HepG2 (cell line): ENCODE measurements around the gene DENND10. TPM values are rescaled to one million over a fixed set of nuclear protein-coding genes. Genes with fewer than 3 reads are reported as not detected.

Experiments
- ATF1 ChIP-seq: IDR thresholded peaks from 2 replicates; pipeline ENCODE4 v1.6.1; 2016; ENCODE audit warnings: mild to moderate bottlenecking, control low read depth
- GATAD1 ChIP-seq: IDR thresholded peaks from 2 replicates; pipeline ENCODE4 v1.6.1; 2016; ENCODE audit warnings: missing genetic modification reagents, missing compliant biosample characterization
- GTF2F1 ChIP-seq: fragments of 150-350 bp; IDR thresholded peaks from 2 replicates; pipeline ENCODE4 v1.6.1; 2014; ENCODE audit warnings: low read length
- HHEX ChIP-seq: IDR thresholded peaks from 2 replicates; pipeline ENCODE4 v1.6.1; 2016; ENCODE audit warnings: control low read depth
- HOXA3 ChIP-seq: sonication (generic); formaldehyde crosslinking; IDR thresholded peaks from 2 replicates; pipeline ENCODE4 v1.5.0; 2020; ENCODE audit warnings: missing genetic modification reagents
- ISL2 ChIP-seq: sonication (generic); formaldehyde crosslinking; IDR thresholded peaks from 2 replicates; pipeline ENCODE4 v1.5.0; 2020; ENCODE audit warnings: missing genetic modification reagents
- PCBP1 ChIP-seq: fragments of 200-400 bp; formaldehyde crosslinking; IDR thresholded peaks from 2 replicates; pipeline ENCODE4 v1.6.1; 2017; ENCODE audit warnings: mild to moderate bottlenecking, low read depth, low read length, borderline replicate concordance
- POLR2AphosphoS2 ChIP-seq: IDR thresholded peaks from 2 replicates; pipeline ENCODE4 v1.6.1; 2011; ENCODE audit warnings: low read depth, low read length, improper control_type of control experiment
- TBL1XR1 ChIP-seq: fragments of 150-350 bp; IDR thresholded peaks from 2 replicates; pipeline ENCODE4 v1.6.1; 2014; ENCODE audit warnings: borderline replicate concordance, low read length; ENCODE audit not compliant: partially characterized antibody
- ZNF160 ChIP-seq: sonication (generic); formaldehyde crosslinking; IDR thresholded peaks from 2 replicates; pipeline ENCODE4 v1.8.0; 2022; ENCODE audit warnings: mild to moderate bottlenecking, inconsistent platforms, missing genetic modification reagents
- ZNF430 ChIP-seq: sonication (generic); formaldehyde crosslinking; IDR thresholded peaks from 2 replicates; pipeline ENCODE4 v1.9.0; 2021; ENCODE audit warnings: mild to moderate bottlenecking, missing genetic modification reagents
- polyA plus RNA-seq, 8 experiments: library from polyadenylated mRNA; depleted of rRNA in 3 of 8; stranded (reverse) in 7 of 8; unstranded in 1 of 8; fragments of >200 nt; fragmentation: Illumina TruSeq in 4 of 8; extraction: Trizol in 4 of 8; gene quantifications; 2 replicates each; pipeline versions ENCODE4 v1.2.1 to v1.2.3, GENCODE V29; 2011 to 2016; ENCODE audit warnings: low read depth in 4 of 8, missing spikeins in 1 of 8, mixed read lengths in 1 of 8; ENCODE audit not compliant: insufficient read depth in 1 of 8
- total RNA-seq, 5 experiments: library from RNA; depleted of rRNA; stranded (reverse); fragments of >200 nt; fragmentation: Illumina TruSeq; extraction: Trizol; gene quantifications; 2 replicates each; pipeline ENCODE4 v1.2.3, GENCODE V29; 2016; ENCODE audit warnings: low read depth in 1 of 5
- TF ChIP-seq, protein P1 (sequence below): sonication (generic); formaldehyde crosslinking; IDR thresholded peaks from 2 replicates; pipeline ENCODE4 v1.4.0; 2020; ENCODE audit warnings: missing genetic modification reagents
- TF ChIP-seq, protein P2 (sequence below): sonication (generic); formaldehyde crosslinking; conservative IDR thresholded peaks from 2 replicates; pipeline ENCODE4 v1.8.1; 2023; ENCODE audit warnings: missing genetic modification reagents
- TF ChIP-seq, protein P3 (sequence below): sonication (generic); formaldehyde crosslinking; IDR thresholded peaks from 2 replicates; pipeline ENCODE4 v1.4.0; 2020; ENCODE audit warnings: mild to moderate bottlenecking, missing genetic modification reagents
- TF ChIP-seq, protein P4 (sequence below): sonication (generic); formaldehyde crosslinking; conservative IDR thresholded peaks from 2 replicates; pipeline ENCODE4 v1.4.0; 2020; ENCODE audit warnings: missing genetic modification reagents
- TF ChIP-seq, protein P5 (sequence below): sonication (generic); formaldehyde crosslinking; IDR thresholded peaks from 2 replicates; pipeline ENCODE4 v1.5.0; 2020; ENCODE audit warnings: mild to moderate bottlenecking, missing genetic modification reagents
- TF ChIP-seq, protein P6 (sequence below): IDR thresholded peaks from 2 replicates; pipeline ENCODE4 v1.6.1; 2018; ENCODE audit warnings: missing genetic modification reagents

Gene DENND10
- total and polyA plus RNA-seq, 2 of the 13 experiments (the other 11 are each of a cell fraction or from before 2014, with no cell fraction given) = 43.7 to 78.8 TPM

DNA sequence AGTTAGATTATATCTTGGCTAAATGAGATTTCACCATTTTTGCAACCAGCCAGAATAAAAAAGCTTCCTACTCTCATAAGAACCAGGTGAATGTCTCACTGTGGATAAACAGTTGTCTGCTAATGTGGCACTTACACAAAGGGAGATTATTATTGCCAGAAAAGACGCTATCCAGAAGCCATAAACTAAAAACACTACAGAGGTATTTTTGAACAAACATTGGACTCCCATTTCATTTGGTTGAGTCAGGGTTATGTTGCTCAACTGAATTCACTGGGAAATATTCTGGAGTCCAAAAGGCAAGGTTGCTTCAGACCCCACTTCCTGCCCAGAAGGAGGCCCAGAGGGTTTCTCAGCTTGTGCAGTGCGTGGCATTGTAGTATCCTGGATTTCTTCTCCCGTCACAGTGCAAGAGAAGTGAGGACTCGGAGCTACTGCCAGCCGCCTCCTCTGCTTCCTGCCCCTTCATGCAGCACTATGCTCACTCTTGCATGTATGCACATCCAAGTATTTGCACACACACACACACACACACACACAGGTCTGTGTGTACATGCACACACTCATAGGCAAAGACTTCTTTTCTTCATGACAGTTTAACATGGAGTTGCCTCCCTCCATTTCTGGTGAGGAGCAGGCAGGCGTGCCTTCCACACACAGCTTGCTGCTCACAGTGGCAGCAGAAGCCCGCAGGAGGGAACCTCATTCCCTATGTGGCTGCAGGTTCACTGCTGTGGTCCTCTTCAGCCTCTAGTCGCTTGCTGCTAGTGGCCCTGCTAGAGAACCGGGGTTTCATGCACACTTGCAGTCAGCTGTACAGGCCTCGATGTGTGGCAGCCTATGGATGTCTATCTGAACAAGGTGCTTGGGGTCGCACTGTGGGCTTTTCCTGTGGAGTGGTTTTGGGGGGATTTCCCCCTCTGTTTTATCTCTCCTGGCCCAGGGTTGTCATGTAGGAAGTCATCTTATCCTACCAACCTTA, 10.1 kb downstream of the DENND10 start (continued):
- TF ChIP-seq TBL1XR1 (peak; percentile 68), GTF2F1 (no peak), ZNF430 (CRISPR knock-in tag) (peak; percentile 89; the same call in 1 of the 2 replicates), HOXA3 (peak; percentile 72), ATF1 (CRISPR knock-in tag) (peak; percentile 53; the same call in 1 of the 2 replicates), POLR2AphosphoS2 (peak; percentile 60; the same call in 1 of the 2 replicates), ISL2 (CRISPR knock-in tag) (peak; percentile 80), GATAD1 (CRISPR knock-in tag) (peak; percentile 36; the same call in 1 of the 2 replicates), HHEX (no peak), PCBP1 (no peak), ZNF160 (CRISPR knock-in tag) (peak; percentile 52; the same call in 1 of the 2 replicates)
- TF ChIP-seq, protein P1, sequence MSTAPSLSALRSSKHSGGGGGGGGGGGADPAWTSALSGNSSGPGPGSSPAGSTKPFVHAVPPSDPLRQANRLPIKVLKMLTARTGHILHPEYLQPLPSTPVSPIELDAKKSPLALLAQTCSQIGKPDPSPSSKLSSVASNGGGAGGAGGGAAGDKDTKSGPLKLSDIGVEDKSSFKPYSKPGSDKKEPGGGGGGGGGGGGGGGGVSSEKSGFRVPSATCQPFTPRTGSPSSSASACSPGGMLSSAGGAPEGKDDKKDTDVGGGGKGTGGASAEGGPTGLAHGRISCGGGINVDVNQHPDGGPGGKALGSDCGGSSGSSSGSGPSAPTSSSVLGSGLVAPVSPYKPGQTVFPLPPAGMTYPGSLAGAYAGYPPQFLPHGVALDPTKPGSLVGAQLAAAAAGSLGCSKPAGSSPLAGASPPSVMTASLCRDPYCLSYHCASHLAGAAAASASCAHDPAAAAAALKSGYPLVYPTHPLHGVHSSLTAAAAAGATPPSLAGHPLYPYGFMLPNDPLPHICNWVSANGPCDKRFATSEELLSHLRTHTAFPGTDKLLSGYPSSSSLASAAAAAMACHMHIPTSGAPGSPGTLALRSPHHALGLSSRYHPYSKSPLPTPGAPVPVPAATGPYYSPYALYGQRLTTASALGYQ (CRISPR knock-in tag) = peak; percentile 53; the same call in 1 of the 2 replicates
- TF ChIP-seq, protein P2, sequence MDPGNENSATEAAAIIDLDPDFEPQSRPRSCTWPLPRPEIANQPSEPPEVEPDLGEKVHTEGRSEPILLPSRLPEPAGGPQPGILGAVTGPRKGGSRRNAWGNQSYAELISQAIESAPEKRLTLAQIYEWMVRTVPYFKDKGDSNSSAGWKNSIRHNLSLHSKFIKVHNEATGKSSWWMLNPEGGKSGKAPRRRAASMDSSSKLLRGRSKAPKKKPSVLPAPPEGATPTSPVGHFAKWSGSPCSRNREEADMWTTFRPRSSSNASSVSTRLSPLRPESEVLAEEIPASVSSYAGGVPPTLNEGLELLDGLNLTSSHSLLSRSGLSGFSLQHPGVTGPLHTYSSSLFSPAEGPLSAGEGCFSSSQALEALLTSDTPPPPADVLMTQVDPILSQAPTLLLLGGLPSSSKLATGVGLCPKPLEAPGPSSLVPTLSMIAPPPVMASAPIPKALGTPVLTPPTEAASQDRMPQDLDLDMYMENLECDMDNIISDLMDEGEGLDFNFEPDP (CRISPR knock-in tag) = no peak
- TF ChIP-seq, protein P3, sequence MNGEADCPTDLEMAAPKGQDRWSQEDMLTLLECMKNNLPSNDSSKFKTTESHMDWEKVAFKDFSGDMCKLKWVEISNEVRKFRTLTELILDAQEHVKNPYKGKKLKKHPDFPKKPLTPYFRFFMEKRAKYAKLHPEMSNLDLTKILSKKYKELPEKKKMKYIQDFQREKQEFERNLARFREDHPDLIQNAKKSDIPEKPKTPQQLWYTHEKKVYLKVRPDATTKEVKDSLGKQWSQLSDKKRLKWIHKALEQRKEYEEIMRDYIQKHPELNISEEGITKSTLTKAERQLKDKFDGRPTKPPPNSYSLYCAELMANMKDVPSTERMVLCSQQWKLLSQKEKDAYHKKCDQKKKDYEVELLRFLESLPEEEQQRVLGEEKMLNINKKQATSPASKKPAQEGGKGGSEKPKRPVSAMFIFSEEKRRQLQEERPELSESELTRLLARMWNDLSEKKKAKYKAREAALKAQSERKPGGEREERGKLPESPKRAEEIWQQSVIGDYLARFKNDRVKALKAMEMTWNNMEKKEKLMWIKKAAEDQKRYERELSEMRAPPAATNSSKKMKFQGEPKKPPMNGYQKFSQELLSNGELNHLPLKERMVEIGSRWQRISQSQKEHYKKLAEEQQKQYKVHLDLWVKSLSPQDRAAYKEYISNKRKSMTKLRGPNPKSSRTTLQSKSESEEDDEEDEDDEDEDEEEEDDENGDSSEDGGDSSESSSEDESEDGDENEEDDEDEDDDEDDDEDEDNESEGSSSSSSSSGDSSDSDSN = peak; percentile 34; the same call in 1 of the 2 replicates
- TF ChIP-seq, protein P4, sequence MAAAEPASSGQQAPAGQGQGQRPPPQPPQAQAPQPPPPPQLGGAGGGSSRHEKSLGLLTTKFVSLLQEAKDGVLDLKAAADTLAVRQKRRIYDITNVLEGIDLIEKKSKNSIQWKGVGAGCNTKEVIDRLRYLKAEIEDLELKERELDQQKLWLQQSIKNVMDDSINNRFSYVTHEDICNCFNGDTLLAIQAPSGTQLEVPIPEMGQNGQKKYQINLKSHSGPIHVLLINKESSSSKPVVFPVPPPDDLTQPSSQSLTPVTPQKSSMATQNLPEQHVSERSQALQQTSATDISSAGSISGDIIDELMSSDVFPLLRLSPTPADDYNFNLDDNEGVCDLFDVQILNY (CRISPR knock-in tag) = no peak
- TF ChIP-seq, protein P5, sequence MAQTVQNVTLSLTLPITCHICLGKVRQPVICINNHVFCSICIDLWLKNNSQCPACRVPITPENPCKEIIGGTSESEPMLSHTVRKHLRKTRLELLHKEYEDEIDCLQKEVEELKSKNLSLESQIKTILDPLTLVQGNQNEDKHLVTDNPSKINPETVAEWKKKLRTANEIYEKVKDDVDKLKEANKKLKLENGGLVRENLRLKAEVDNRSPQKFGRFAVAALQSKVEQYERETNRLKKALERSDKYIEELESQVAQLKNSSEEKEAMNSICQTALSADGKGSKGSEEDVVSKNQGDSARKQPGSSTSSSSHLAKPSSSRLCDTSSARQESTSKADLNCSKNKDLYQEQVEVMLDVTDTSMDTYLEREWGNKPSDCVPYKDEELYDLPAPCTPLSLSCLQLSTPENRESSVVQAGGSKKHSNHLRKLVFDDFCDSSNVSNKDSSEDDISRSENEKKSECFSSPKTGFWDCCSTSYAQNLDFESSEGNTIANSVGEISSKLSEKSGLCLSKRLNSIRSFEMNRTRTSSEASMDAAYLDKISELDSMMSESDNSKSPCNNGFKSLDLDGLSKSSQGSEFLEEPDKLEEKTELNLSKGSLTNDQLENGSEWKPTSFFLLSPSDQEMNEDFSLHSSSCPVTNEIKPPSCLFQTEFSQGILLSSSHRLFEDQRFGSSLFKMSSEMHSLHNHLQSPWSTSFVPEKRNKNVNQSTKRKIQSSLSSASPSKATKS (CRISPR knock-in tag) = no peak
- TF ChIP-seq, protein P6, sequence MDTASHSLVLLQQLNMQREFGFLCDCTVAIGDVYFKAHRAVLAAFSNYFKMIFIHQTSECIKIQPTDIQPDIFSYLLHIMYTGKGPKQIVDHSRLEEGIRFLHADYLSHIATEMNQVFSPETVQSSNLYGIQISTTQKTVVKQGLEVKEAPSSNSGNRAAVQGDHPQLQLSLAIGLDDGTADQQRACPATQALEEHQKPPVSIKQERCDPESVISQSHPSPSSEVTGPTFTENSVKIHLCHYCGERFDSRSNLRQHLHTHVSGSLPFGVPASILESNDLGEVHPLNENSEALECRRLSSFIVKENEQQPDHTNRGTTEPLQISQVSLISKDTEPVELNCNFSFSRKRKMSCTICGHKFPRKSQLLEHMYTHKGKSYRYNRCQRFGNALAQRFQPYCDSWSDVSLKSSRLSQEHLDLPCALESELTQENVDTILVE (CRISPR knock-in tag) = peak; percentile 50; the same call in 1 of the 2 replicates
